Esophagus (tissue), 2 donors: ENCODE results near the gene COL25A1. TPM values are rescaled to one million over a fixed set of nuclear protein-coding genes. Genes with fewer than 3 reads are reported as not detected.

Experiments used
- H3K27ac ChIP-seq, 2 donors: one replicate each; pipeline ENCODE4 v1.5.1; 2013; ENCODE audit warnings: low read depth in 2 of 2, mild to moderate bottlenecking in 2 of 2, inconsistent platforms in 1 of 2, low read length in 1 of 2, moderate library complexity in 1 of 2
- H3K27me3 ChIP-seq, 2 donors: one replicate each; pipeline ENCODE4 v1.6.1; 2013; ENCODE audit warnings: low read length in 2 of 2, control low read depth in 1 of 2, mild to moderate bottlenecking in 1 of 2; ENCODE audit not compliant: insufficient read depth in 2 of 2, control insufficient read depth in 1 of 2
- H3K36me3 ChIP-seq, 2 donors: one replicate each; pipeline ENCODE4 v1.6.1; 2013; ENCODE audit warnings: low read length in 1 of 2; ENCODE audit not compliant: control insufficient read depth in 2 of 2, insufficient read depth in 2 of 2
- H3K4me1 ChIP-seq, 2 donors: one replicate each; pipeline ENCODE4 v1.6.1; 2013; ENCODE audit warnings: low read length in 1 of 2; ENCODE audit not compliant: control insufficient read depth in 2 of 2, insufficient read depth in 2 of 2
- H3K4me3 ChIP-seq, 2 donors: one replicate each; pipeline ENCODE4 v1.5.1; 2013; ENCODE audit warnings: low read length in 2 of 2, mild to moderate bottlenecking in 2 of 2, low read depth in 1 of 2, moderate library complexity in 1 of 2
- H3K9me3 ChIP-seq, 2 donors: one replicate each; pipeline ENCODE4 v1.6.1; 2013; ENCODE audit warnings: mild to moderate bottlenecking in 2 of 2, low read depth in 1 of 2, low read length in 1 of 2, moderate library complexity in 1 of 2; ENCODE audit not compliant: control insufficient read depth in 2 of 2, insufficient read depth in 1 of 2
- WGBS, 2 donors: extraction: QIAGEN DNeasy Blood & Tissue Kit; methylation state at CpG; one replicate each; pipeline ENCODE4 v1.1.7; 2013; 5-methylcytosine and 5-hydroxymethylcytosine counted together
- polyA plus RNA-seq, 2 donors: library from polyadenylated mRNA; stranded (reverse); fragments of 200-250 nt; gene quantifications; one replicate each; pipeline ENCODE4 v1.2.3, GENCODE V29; 2013
- donor health status: healthy with polysubstance abuse.
- donor health status: Bipolar disorder and iron deficiency.

Gene COL25A1
- polyA plus RNA-seq, 2 donors: 0.02 to 0.06 TPM

GRCh38 chr4:108959491-108959890 lies 343.0 kb downstream of the COL25A1 start:
- Histone ChIP-seq H3K27me3 (no peaks in the 10 kb centered on the region), H3K4me3 (no peak overlapping the region), H3K4me1 (no peaks in the 10 kb centered on the region), H3K36me3 (no peaks in the 10 kb centered on the region), H3K27ac (no peak overlapping the region), H3K9me3 (no peaks in the 10 kb centered on the region)

GRCh38 chr4:108954880-108955279 lies 347.6 kb downstream of the COL25A1 start:
- Histone ChIP-seq H3K4me3 (no peak overlapping the region), H3K27me3 (no peaks in the 10 kb centered on the region), H3K4me1 (no peaks in the 10 kb centered on the region), H3K9me3 (no peaks in the 10 kb centered on the region), H3K36me3 (no peaks in the 10 kb centered on the region), H3K27ac (no peak overlapping the region)
- 55 to 73% methylated on average over 3 of the region's 3 CpGs for WGBS, 2 donors

- Histone ChIP-seq H3K9me3 (no peaks in the 10 kb centered on the region), H3K27ac (no peak overlapping the region), H3K27me3 (no peaks in the 10 kb centered on the region), H3K36me3 (no peaks in the 10 kb centered on the region), H3K4me1 (no peaks in the 10 kb centered on the region), H3K4me3 (no peak overlapping the region)
- WGBS, 2 donors: 63 to 77% methylated on average over 4 of the region's 4 CpGs
These were observed 348.5 kb downstream of the COL25A1 start for GRCh38 chr4:108953941-108954340.

GRCh38 chr4:108950158-108950915 lies 352.1 kb downstream of the COL25A1 start:
- no peak overlapping the region for H3K27ac ChIP-seq
- H3K9me3 ChIP-seq: no peaks in the 10 kb centered on the region
- H3K4me3 ChIP-seq: no peak overlapping the region
- H3K36me3 ChIP-seq: no peaks in the 10 kb centered on the region
- 84 to 85% methylated on average over 6 of the region's 6 CpGs for WGBS, 2 donors
- no peaks in the 10 kb centered on the region for H3K4me1 ChIP-seq
- H3K27me3 ChIP-seq: no peaks in the 10 kb centered on the region

- no peaks in the 10 kb centered on the region for H3K9me3 ChIP-seq
- H3K4me1 ChIP-seq: no peaks in the 10 kb centered on the region
- H3K27me3 ChIP-seq: no peaks in the 10 kb centered on the region
- H3K27ac ChIP-seq: no peak overlapping the region
- no peaks in the 10 kb centered on the region for H3K36me3 ChIP-seq
- no peak overlapping the region for H3K4me3 ChIP-seq
These were observed 354.9 kb downstream of the COL25A1 start for GRCh38 chr4:108947526-108947925.

GRCh38 chr4:108946237-108946636 lies 356.2 kb downstream of the COL25A1 start:
- Histone ChIP-seq H3K4me1 (no peaks in the 10 kb centered on the region), H3K36me3 (no peaks in the 10 kb centered on the region), H3K27me3 (no peaks in the 10 kb centered on the region), H3K27ac (no peak overlapping the region), H3K9me3 (no peaks in the 10 kb centered on the region), H3K4me3 (no peak overlapping the region)
- WGBS, 2 donors: 97 to 98% methylated on average over 2 of the region's 2 CpGs

GRCh38 chr4:108943976-108944591 lies 358.4 kb downstream of the COL25A1 start:
- 68 to 74% methylated on average over 4 of the region's 4 CpGs for WGBS, 2 donors
- Histone ChIP-seq H3K27ac (no peak overlapping the region), H3K9me3 (no peaks in the 10 kb centered on the region), H3K36me3 (no peaks in the 10 kb centered on the region), H3K4me3 (no peak overlapping the region), H3K4me1 (no peaks in the 10 kb centered on the region), H3K27me3 (no peaks in the 10 kb centered on the region)

GRCh38 chr4:108943371-108943770 lies 359.1 kb downstream of the COL25A1 start:
- H3K4me3 ChIP-seq: no peak overlapping the region

GRCh38 chr4:108941904-108942430 lies 360.5 kb downstream of the COL25A1 start:
- H3K9me3 ChIP-seq: no peaks in the 10 kb centered on the region
- H3K4me1 ChIP-seq: no peaks in the 10 kb centered on the region
- H3K36me3 ChIP-seq: no peaks in the 10 kb centered on the region
- no peaks in the 10 kb centered on the region for H3K27me3 ChIP-seq
- no peak overlapping the region for H3K27ac ChIP-seq
- no peak overlapping the region for H3K4me3 ChIP-seq
- WGBS, 2 donors: 84 to 87% methylated on average over 7 of the region's 7 CpGs

More at GRCh38 chr4:108943371-108943770, 359.1 kb downstream of the COL25A1 start:
- H3K36me3 ChIP-seq: no peaks in the 10 kb centered on the region
- 85 to 88% methylated on average over 3 of the region's 3 CpGs for WGBS, 2 donors
- no peaks in the 10 kb centered on the region for H3K9me3 ChIP-seq
- no peaks in the 10 kb centered on the region for H3K27me3 ChIP-seq
- H3K4me1 ChIP-seq: no peaks in the 10 kb centered on the region
- no peak overlapping the region for H3K27ac ChIP-seq

- Histone ChIP-seq H3K9me3 (no peaks in the 10 kb centered on the region), H3K4me3 (no peak overlapping the region), H3K27me3 (no peaks in the 10 kb centered on the region), H3K36me3 (no peaks in the 10 kb centered on the region), H3K4me1 (no peaks in the 10 kb centered on the region), H3K27ac (no peak overlapping the region)
- 48 to 57% methylated on average over 1 of the region's 1 CpG for WGBS, 2 donors
These were observed 361.8 kb downstream of the COL25A1 start for GRCh38 chr4:108940634-108941033.
